Measurements from ENCODE around the gene EPB41L4B.

GRCh38 chr9:109270441-109270840, 50.4 kb downstream of the EPB41L4B start:
- TF ChIP-seq POLR2A (IDR thresholded peaks at IDR 0.05; ENCODE audit: low read depth) (no peak), CTCF (IDR thresholded peaks at IDR 0.05) (no peak), EP300 (IDR thresholded peaks at IDR 0.05) (no peak)

Measured in esophagus muscularis mucosa (tissue), 4 donors.